ENCODE measurements around the gene SPOCK1. TPM values are rescaled to one million over a fixed set of nuclear protein-coding genes. Genes with fewer than 3 reads are reported as not detected.

Gene SPOCK1
- total and polyA plus RNA-seq, 2 of the 13 experiments (the other 11 are each of a cell fraction or from before 2014, with no cell fraction given), result 0.18 to 0.29 TPM

DNA sequence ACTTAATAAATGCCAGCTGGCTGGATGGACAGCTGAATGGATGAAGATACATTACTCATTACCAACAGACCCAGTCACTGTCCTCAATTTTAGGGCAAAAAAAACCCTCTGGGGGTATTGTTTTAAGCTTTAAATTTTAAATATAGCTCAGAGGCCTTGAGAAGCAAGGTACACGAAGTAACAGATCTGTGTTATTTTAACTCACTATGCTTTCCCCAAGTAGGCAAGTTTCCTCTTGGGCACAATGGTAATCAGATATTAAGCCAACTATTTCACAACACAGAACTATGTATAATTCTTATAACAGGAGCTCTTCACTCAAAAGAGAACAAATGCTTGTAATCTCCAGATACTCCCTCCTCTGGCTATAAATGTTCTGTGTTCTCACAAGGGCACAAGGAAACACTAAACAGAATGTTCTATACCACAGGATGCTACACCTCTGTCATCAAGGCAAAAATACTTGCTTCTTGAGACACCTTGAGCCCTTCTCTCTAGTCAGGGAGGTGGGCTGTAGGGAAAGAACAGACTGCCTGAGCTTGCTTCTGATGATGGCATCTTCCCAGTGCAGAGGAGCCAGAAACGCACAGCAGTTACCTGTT is 443.8 kb downstream of the SPOCK1 start:
- no peak for ATAC-seq
- no peak overlapping the region for H3K27ac ChIP-seq (ENCODE audit: extremely low read length, insufficient read depth, low read length)
- WGBS (ENCODE audit: low lambda C conversion rate), result 21% methylated on average over 2 of the region's 2 CpGs
- no TSS peak for BruUV-seq (replicated peaks)
- H3K36me3 ChIP-seq (replicated peaks in 1 of 2; ENCODE audit: control insufficient read depth in 1 of 2, insufficient read depth in 2 of 2, low read length in 2 of 2), result no peaks in the 10 kb centered on the region
- no peaks in the 10 kb centered on the region; a peak in 1 of 5 replicates for H3K27me3 ChIP-seq (ENCODE audit: control insufficient read depth in 1 of 2, insufficient read depth in 2 of 2, low read length in 2 of 2)
- H3K4me2 ChIP-seq (ENCODE audit: low read depth, low read length), result no peak overlapping the region
- H2AFZ ChIP-seq (ENCODE audit: low read length), result no peak overlapping the region
- no peaks in the 10 kb centered on the region for H3K4me1 ChIP-seq (ENCODE audit: insufficient read depth, low read length)
- TF ChIP-seq SUZ12 (IDR thresholded peaks at IDR 0.05; ENCODE audit: low read depth, low read length) (no peak), ZNF569 (CRISPR knock-in tag; IDR thresholded peaks at IDR 0.05; ENCODE audit: borderline replicate concordance) (no peak)
- TF ChIP-seq, protein P1, sequence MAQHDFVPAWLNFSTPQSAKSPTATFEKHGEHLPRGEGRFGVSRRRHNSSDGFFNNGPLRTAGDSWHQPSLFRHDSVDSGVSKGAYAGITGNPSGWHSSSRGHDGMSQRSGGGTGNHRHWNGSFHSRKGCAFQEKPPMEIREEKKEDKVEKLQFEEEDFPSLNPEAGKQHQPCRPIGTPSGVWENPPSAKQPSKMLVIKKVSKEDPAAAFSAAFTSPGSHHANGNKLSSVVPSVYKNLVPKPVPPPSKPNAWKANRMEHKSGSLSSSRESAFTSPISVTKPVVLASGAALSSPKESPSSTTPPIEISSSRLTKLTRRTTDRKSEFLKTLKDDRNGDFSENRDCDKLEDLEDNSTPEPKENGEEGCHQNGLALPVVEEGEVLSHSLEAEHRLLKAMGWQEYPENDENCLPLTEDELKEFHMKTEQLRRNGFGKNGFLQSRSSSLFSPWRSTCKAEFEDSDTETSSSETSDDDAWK (CRISPR knock-in tag; IDR thresholded peaks at IDR 0.05), result no peak
- ChIA-PET POLR2A (no interaction called here), CTCF (ENCODE audit: low intra/inter-chr PET ratio, low total read pairs) (no interaction called here)
- intact Hi-C loops (cut with micrococcal nuclease; ENCODE audit: unreplicated experiment) (no loop called here), in situ Hi-C loops (cut with HindIII; ENCODE audit: extremely low pct_ligation_motif_present, low pct_unique_long_range_greater_than_20kb) (no loop called here)
- FAIRE-seq, result no peak
- no peak for DNase-seq (ENCODE audit: low spot score)
- H3K9ac ChIP-seq (ENCODE audit: insufficient read depth, low read depth, low read length), result no peak overlapping the region
- no peaks in the 10 kb centered on the region for H4K20me1 ChIP-seq (ENCODE audit: insufficient read depth, low read length)
- no peaks in the 10 kb centered on the region for H3K9me3 ChIP-seq (ENCODE audit: low read length)
- no peak overlapping the region for H3K4me3 ChIP-seq (replicated peaks in 1 of 3; ENCODE audit: insufficient read depth in 1 of 3, low read depth in 2 of 3, low read length in 3 of 3)
- no peaks in the 10 kb centered on the region for H3K79me2 ChIP-seq (ENCODE audit: insufficient read depth, low read length)

DNA sequence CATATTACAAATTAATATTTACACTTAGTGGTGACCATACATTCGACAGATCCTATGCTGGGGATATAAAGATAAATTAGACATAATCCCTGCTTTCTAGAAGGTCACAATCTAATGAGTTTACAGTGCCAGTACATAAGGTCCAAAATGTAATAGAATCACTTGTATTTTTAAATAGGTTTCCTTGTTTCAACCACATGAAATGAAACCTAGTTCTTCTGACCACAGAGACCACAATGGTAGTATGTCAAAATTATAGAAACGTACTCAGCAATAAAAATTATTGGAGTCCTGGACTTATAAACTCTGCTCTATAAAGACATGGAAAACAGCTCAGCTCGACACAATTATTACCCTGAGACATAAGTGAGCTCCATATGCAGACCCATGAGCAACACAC is 444.3 kb downstream of the SPOCK1 start:
- in situ Hi-C loops (cut with HindIII; ENCODE audit: extremely low pct_ligation_motif_present, low pct_unique_long_range_greater_than_20kb), result no loop called here
- POLR2A ChIA-PET, result no interaction called here
- FAIRE-seq, result no peak
- no peaks in the 10 kb centered on the region for H3K79me2 ChIP-seq (ENCODE audit: insufficient read depth, low read length)
- H2AFZ ChIP-seq (ENCODE audit: low read length), result no peak overlapping the region
- ATAC-seq, result no peak
- H3K4me2 ChIP-seq (ENCODE audit: low read depth, low read length), result no peak overlapping the region
- BruUV-seq (replicated peaks), result no TSS peak
- no peaks in the 10 kb centered on the region for H3K36me3 ChIP-seq (replicated peaks in 1 of 2; ENCODE audit: control insufficient read depth in 1 of 2, insufficient read depth in 2 of 2, low read length in 2 of 2)
- H3K4me3 ChIP-seq (replicated peaks in 1 of 3; ENCODE audit: insufficient read depth in 1 of 3, low read depth in 2 of 3, low read length in 3 of 3), result no peak overlapping the region
- DNase-seq (ENCODE audit: low spot score), result no peak
- H3K9ac ChIP-seq (ENCODE audit: insufficient read depth, low read depth, low read length), result no peak overlapping the region
- CTCF ChIA-PET (ENCODE audit: low intra/inter-chr PET ratio, low total read pairs), result no interaction called here
- no peak overlapping the region for H3K27ac ChIP-seq (ENCODE audit: extremely low read length, insufficient read depth, low read length)
- intact Hi-C loops (cut with micrococcal nuclease; ENCODE audit: unreplicated experiment), result no loop called here
- H3K9me3 ChIP-seq (ENCODE audit: low read length), result no peaks in the 10 kb centered on the region
- H3K4me1 ChIP-seq (ENCODE audit: insufficient read depth, low read length), result no peaks in the 10 kb centered on the region
- H3K27me3 ChIP-seq (ENCODE audit: control insufficient read depth in 1 of 2, insufficient read depth in 2 of 2, low read length in 2 of 2), result no peaks in the 10 kb centered on the region
- no peaks in the 10 kb centered on the region for H4K20me1 ChIP-seq (ENCODE audit: insufficient read depth, low read length)
- 0% methylated on average over 3 of the region's 3 CpGs for WGBS (ENCODE audit: low lambda C conversion rate)
- TF ChIP-seq, protein P2, sequence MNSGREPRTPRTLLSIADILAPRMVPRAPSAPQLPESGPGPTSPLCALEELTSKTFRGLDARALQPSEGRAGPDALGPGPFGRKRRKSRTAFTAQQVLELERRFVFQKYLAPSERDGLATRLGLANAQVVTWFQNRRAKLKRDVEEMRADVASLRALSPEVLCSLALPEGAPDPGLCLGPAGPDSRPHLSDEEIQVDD (CRISPR knock-in tag; IDR thresholded peaks at IDR 0.05; ENCODE audit: borderline replicate concordance), result no peak
- no peak for TF ChIP-seq KDM5B (CRISPR knock-in tag; IDR thresholded peaks at IDR 0.05; ENCODE audit: borderline replicate concordance)
- TF ChIP-seq BORCS8-MEF2B (CRISPR knock-in tag; IDR thresholded peaks at IDR 0.05), result no peak
- TF ChIP-seq, protein P3, sequence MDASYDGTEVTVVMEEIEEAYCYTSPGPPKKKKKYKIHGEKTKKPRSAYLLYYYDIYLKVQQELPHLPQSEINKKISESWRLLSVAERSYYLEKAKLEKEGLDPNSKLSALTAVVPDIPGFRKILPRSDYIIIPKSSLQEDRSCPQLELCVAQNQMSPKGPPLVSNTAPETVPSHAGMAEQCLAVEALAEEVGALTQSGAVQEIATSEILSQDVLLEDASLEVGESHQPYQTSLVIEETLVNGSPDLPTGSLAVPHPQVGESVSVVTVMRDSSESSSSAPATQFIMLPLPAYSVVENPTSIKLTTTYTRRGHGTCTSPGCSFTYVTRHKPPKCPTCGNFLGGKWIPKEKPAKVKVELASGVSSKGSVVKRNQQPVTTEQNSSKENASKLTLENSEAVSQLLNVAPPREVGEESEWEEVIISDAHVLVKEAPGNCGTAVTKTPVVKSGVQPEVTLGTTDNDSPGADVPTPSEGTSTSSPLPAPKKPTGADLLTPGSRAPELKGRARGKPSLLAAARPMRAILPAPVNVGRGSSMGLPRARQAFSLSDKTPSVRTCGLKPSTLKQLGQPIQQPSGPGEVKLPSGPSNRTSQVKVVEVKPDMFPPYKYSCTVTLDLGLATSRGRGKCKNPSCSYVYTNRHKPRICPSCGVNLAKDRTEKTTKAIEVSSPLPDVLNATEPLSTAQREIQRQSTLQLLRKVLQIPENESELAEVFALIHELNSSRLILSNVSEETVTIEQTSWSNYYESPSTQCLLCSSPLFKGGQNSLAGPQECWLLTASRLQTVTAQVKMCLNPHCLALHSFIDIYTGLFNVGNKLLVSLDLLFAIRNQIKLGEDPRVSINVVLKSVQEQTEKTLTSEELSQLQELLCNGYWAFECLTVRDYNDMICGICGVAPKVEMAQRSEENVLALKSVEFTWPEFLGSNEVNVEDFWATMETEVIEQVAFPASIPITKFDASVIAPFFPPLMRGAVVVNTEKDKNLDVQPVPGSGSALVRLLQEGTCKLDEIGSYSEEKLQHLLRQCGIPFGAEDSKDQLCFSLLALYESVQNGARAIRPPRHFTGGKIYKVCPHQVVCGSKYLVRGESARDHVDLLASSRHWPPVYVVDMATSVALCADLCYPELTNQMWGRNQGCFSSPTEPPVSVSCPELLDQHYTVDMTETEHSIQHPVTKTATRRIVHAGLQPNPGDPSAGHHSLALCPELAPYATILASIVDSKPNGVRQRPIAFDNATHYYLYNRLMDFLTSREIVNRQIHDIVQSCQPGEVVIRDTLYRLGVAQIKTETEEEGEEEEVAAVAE (CRISPR knock-in tag; IDR thresholded peaks at IDR 0.05; ENCODE audit: borderline replicate concordance), result no peak
- TF ChIP-seq, protein P4, sequence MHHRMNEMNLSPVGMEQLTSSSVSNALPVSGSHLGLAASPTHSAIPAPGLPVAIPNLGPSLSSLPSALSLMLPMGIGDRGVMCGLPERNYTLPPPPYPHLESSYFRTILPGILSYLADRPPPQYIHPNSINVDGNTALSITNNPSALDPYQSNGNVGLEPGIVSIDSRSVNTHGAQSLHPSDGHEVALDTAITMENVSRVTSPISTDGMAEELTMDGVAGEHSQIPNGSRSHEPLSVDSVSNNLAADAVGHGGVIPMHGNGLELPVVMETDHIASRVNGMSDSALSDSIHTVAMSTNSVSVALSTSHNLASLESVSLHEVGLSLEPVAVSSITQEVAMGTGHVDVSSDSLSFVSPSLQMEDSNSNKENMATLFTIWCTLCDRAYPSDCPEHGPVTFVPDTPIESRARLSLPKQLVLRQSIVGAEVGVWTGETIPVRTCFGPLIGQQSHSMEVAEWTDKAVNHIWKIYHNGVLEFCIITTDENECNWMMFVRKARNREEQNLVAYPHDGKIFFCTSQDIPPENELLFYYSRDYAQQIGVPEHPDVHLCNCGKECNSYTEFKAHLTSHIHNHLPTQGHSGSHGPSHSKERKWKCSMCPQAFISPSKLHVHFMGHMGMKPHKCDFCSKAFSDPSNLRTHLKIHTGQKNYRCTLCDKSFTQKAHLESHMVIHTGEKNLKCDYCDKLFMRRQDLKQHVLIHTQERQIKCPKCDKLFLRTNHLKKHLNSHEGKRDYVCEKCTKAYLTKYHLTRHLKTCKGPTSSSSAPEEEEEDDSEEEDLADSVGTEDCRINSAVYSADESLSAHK (CRISPR knock-in tag; IDR thresholded peaks at IDR 0.05; ENCODE audit: borderline replicate concordance), result no peak
- TF ChIP-seq MZF1 (CRISPR knock-in tag; IDR thresholded peaks at IDR 0.05; ENCODE audit: borderline replicate concordance), result no peak
